Muscle layer of duodenum (tissue), 2 donors: ENCODE results near the gene TLK2.
A peak's percentile ranks its signal among the peaks of the same experiment; 100 is the strongest.
"Not testable (repeated sequence)": the region's sequence is repeated elsewhere in the genome, so short reads cannot be mapped to it uniquely, and the experiment has no call there.

ENCODE experiments used
- H3K27ac ChIP-seq: one replicate; pipeline ENCODE4 v1.7.0; 2013; ENCODE audit warnings: mild to moderate bottlenecking, low read length
- H3K27me3 ChIP-seq: one replicate; pipeline ENCODE4 v1.7.0; 2013; ENCODE audit warnings: low read depth, mild to moderate bottlenecking, control low read depth, low read length
- H3K36me3 ChIP-seq, 2 donors: one replicate each; pipeline ENCODE4 v1.7.0; 2013; ENCODE audit warnings: low read length in 2 of 2, control low read depth in 1 of 2, mild to moderate bottlenecking in 1 of 2; ENCODE audit not compliant: insufficient read depth in 2 of 2, control insufficient read depth in 1 of 2
- H3K4me1 ChIP-seq, 2 donors: one replicate each; pipeline ENCODE4 v1.7.0; 2013; ENCODE audit warnings: low read length in 2 of 2, mild to moderate bottlenecking in 2 of 2, control low read depth in 1 of 2, moderate library complexity in 1 of 2; ENCODE audit not compliant: insufficient read depth in 2 of 2, control insufficient read depth in 1 of 2
- H3K4me3 ChIP-seq, 2 donors: one replicate each; pipeline ENCODE4 v1.7.0; 2013; ENCODE audit warnings: low read length in 2 of 2, low read depth in 1 of 2, mild to moderate bottlenecking in 1 of 2
- H3K9me3 ChIP-seq, 2 donors: one replicate each; pipeline ENCODE4 v1.7.0; 2013; ENCODE audit warnings: low read length in 2 of 2, control low read depth in 1 of 2, mild to moderate bottlenecking in 1 of 2; ENCODE audit not compliant: control insufficient read depth in 1 of 2
- donor health status: healthy.

TLK2 gene

GRCh38 chr17:62478424-62478879 is at the start of gene TLK2:
Gene TLK2 (plus strand): TSS chr17:62478825. CDS start chr17:62481126, 2,301 bp downstream.
- peak within 1 kb of the TSS; percentile 79 for H3K27ac ChIP-seq
- no peaks in the 10 kb centered on the region for H3K9me3 ChIP-seq
- peak within 1 kb of the TSS; percentile 60 to 61 for H3K4me3 ChIP-seq
- H3K27me3 ChIP-seq: no peaks in the 10 kb centered on the region
- no peaks in the 10 kb centered on the region for H3K36me3 ChIP-seq
- H3K4me1 ChIP-seq: peaks cover 3 to 23% of the 10 kb centered on the region in 2 donors

GRCh38 chr17:62435251-62435650 is 43.4 kb upstream of the TLK2 start:
- not testable (repeated sequence) for H3K27me3 ChIP-seq, H3K27ac ChIP-seq, H3K4me1 ChIP-seq, H3K36me3 ChIP-seq, H3K9me3 ChIP-seq, H3K4me3 ChIP-seq

- not testable (repeated sequence) for H3K27ac ChIP-seq, H3K9me3 ChIP-seq, H3K4me3 ChIP-seq, H3K4me1 ChIP-seq, H3K27me3 ChIP-seq
- H3K36me3 ChIP-seq: peaks cover 5 to 40% of the 10 kb centered on the region in 2 donors
Observed at GRCh38 chr17:62441181-62441580, 37.4 kb upstream of the TLK2 start.

GRCh38 chr17:62444063-62444462 is 34.6 kb upstream of the TLK2 start:
- Histone ChIP-seq H3K27me3 (no peaks in the 10 kb centered on the region), H3K27ac (no peak overlapping the region), H3K36me3 (peaks cover 15 to 58% of the 10 kb centered on the region in 2 donors), H3K4me3 (no peak overlapping the region), H3K9me3 (no peaks in the 10 kb centered on the region), H3K4me1 (no peaks in the 10 kb centered on the region)

- not testable (repeated sequence) for H3K4me3 ChIP-seq, H3K27me3 ChIP-seq, H3K4me1 ChIP-seq, H3K9me3 ChIP-seq, H3K27ac ChIP-seq
- peaks cover 16 to 53% of the 10 kb centered on the region in 2 donors for H3K36me3 ChIP-seq
Observed at GRCh38 chr17:62445791-62446190, 32.8 kb upstream of the TLK2 start.

GRCh38 chr17:62452195-62452594 is 26.4 kb upstream of the TLK2 start:
- not testable (repeated sequence) for H3K27ac ChIP-seq, H3K4me1 ChIP-seq, H3K9me3 ChIP-seq, H3K27me3 ChIP-seq, H3K4me3 ChIP-seq
- H3K36me3 ChIP-seq: peaks cover 10 to 15% of the 10 kb centered on the region in 2 donors

GRCh38 chr17:62453041-62453440 is 25.6 kb upstream of the TLK2 start:
- H3K4me1 ChIP-seq, H3K4me3 ChIP-seq, H3K27ac ChIP-seq, H3K9me3 ChIP-seq, H3K27me3 ChIP-seq, H3K36me3 ChIP-seq: not testable (repeated sequence)

- H3K36me3 ChIP-seq, H3K27me3 ChIP-seq, H3K4me1 ChIP-seq, H3K9me3 ChIP-seq, H3K27ac ChIP-seq, H3K4me3 ChIP-seq: not testable (repeated sequence)
Observed at GRCh38 chr17:62453656-62454055, 25.0 kb upstream of the TLK2 start.

GRCh38 chr17:62454111-62454510 is 24.5 kb upstream of the TLK2 start:
- H3K36me3 ChIP-seq, H3K27me3 ChIP-seq, H3K4me3 ChIP-seq, H3K9me3 ChIP-seq, H3K27ac ChIP-seq, H3K4me1 ChIP-seq: not testable (repeated sequence)

- no peaks in the 10 kb centered on the region for H3K9me3 ChIP-seq
- H3K36me3 ChIP-seq: no peaks in the 10 kb centered on the region
- no peak overlapping the region for H3K4me3 ChIP-seq
- no peaks in the 10 kb centered on the region for H3K27me3 ChIP-seq
- no peaks in the 10 kb centered on the region for H3K4me1 ChIP-seq
- no peak overlapping the region for H3K27ac ChIP-seq
Observed at GRCh38 chr17:62456016-62456415, 22.6 kb upstream of the TLK2 start.

GRCh38 chr17:62458483-62458882 is 20.1 kb upstream of the TLK2 start:
- not testable (repeated sequence) for H3K4me1 ChIP-seq, H3K9me3 ChIP-seq, H3K36me3 ChIP-seq, H3K27me3 ChIP-seq, H3K4me3 ChIP-seq, H3K27ac ChIP-seq

GRCh38 chr17:62464422-62464821 is 14.2 kb upstream of the TLK2 start:
- H3K36me3 ChIP-seq, H3K9me3 ChIP-seq, H3K4me1 ChIP-seq, H3K4me3 ChIP-seq, H3K27ac ChIP-seq, H3K27me3 ChIP-seq: not testable (repeated sequence)
